GM18502 (cell line): ENCODE data around the gene HNRNPUL2.
"Not testable (repeated sequence)": the region's sequence is repeated elsewhere in the genome, so short reads cannot be mapped to it uniquely, and the experiment has no call there.

Experiments
- ATAC-seq: cut with Tn5 transposase; IDR thresholded peaks from one replicate; pipeline ENCODE4 v1.9.1; 2021; ENCODE audit warnings: mild to moderate bottlenecking; ENCODE audit not compliant: unreplicated experiment, poor library complexity

Gene HNRNPUL2

GRCh38 chr11:62706850-62707247 lies 20.4 kb downstream of the HNRNPUL2 start:
- no peak for ATAC-seq

DNA sequence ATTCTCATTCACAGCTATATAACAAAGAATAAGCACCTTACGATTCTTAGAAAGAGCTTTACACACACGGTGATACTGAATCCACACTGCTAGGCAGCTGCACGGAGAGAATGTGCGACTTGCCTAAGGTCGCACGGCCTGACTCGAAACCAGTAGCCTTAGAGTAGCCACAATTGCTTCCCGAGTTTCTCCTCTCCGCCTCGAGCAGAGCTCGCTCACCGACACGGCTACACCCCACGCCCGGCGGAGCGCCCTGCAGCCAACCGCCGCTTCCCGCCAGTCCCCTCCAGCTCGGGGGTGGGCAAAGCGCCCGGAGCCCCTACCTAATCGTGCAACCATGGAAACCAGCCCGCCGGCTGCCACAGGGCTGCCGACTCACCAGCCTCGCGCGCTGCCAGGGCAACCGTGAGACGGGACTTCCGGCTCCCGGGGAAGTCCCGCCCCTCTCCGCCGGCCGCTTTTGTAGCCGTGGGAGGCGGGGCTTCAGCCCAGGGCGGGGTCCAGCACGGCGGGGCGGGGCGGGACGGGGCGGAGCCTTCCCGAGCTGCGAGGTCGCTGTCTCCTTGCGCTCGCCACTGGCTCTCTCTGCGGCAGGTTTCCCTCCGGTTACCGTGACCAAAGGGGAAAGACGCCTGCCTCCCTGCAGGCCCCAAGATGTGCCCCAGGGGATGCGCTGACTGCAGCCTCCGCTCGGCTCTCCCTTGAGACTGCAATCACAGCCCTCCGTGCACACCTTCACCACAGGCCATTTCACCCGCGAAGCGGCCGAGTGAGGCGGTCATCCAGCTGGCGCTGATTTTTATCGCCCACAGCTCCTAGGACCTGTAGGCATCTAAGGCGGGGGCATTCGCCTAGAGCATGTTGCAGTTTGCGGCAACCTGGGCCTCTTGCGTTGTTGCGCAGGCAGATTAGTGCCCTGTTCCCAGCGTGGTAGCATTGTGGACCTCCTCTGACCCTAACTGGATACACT lies 21.1 kb downstream of the HNRNPUL2 start:
- ATAC-seq, result peak; percentile 64

DNA sequence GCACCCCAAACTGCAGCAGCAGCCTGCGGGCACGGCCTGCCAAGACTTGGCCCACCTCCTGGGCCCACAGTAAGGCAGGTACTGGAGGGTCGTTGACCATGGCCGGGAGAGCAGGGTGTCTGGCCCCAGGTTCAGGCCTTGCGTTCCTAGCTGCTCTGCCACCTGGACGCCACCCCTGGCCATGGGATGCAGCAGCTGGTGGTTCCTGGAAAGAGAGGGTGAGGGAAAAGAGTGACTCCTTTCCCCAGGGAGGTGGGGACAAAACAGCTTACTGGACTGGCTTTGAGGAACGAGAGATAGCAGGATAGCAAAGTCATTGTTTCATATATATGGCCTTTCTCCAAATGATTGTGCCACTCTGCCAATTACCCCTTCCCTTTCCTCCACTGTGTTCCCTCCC lies 21.8 kb downstream of the HNRNPUL2 start:
- ATAC-seq, result no peak

- not testable (repeated sequence) for ATAC-seq
These were observed 23.3 kb downstream of the HNRNPUL2 start for GRCh38 chr11:62703921-62704320.

- ATAC-seq, result no peak
These were observed 25.0 kb downstream of the HNRNPUL2 start for GRCh38 chr11:62702246-62702645.

DNA sequence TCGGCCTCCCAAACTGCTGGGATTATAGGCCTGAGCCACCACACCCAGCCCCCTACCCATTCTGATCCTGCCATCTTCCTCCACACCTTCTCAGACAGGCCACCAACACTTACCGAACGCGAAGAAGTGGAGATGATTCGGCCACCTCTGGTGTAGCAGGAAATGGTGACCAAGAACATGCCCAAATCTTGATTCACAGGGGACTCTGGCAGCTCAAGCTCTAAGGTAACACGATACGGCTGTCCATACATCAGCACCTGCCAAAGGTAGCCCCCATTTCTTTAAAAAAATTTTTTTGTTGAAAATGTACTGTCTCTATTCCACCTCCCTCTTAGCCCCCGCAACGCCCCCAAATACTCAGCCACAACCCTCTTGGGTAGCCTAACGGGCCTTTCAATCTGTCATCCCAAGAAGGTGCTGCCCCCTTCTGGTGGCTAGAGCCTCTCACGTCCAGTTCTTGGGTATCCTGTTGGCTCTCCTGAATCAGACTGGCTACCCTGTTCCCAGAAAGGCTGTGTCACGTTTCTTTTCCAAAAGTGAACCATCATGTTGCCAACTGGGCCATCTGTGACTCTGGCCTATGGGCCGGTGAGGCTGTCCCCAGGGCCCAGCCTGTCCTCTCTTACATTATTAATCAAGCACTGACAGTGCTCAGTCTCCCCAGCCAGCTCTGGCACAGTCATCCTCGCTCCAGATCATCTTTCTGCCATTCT lies 32.6 kb downstream of the HNRNPUL2 start:
- no peak for ATAC-seq

GRCh38 chr11:62693624-62694023 lies 33.6 kb downstream of the HNRNPUL2 start:
- ATAC-seq, result not testable (repeated sequence)

DNA sequence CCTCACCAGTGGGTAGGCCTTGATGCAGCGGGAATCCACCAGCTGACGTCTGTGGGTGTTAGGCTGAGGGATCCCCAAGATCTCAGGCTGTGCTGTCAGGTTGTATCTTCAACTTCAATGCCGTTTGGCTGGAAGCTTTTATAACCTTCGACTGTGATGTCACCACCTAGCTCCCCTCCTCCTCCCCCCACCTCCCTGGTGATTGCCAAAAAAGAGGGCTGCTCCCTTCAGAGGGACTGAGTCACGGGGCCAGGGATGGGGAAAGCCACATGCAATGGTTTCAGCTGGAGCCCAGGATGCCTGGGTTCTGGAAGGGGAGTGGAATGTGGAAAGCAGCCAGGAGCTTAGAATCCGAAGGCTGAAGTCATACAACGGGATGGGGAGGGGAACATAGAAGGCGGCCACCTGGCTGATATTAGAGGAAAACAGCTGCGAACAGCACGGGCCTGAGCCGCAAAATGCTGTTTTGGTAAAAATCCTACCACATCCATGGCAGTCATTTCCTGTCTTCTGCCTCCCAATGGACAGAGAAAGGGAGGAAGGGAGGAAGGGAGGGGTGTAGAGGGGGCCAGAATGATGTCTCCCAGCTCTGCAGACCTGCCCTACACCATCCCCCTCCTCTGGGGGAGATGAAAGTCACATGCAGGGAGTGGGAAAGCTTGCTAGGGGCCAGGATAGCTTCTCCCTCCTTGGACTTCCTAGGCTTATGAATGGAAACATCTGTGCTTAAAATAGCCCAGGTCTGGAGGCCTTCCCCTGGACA lies 37.7 kb downstream of the HNRNPUL2 start, which contains the start of gene LRRN4CL:
Gene LRRN4CL, minus strand, starts transcription at position 110 of the 763 bp plus-strand sequence. CDS start 1,022 bp downstream, outside the sequence.
- no peak for ATAC-seq

DNA sequence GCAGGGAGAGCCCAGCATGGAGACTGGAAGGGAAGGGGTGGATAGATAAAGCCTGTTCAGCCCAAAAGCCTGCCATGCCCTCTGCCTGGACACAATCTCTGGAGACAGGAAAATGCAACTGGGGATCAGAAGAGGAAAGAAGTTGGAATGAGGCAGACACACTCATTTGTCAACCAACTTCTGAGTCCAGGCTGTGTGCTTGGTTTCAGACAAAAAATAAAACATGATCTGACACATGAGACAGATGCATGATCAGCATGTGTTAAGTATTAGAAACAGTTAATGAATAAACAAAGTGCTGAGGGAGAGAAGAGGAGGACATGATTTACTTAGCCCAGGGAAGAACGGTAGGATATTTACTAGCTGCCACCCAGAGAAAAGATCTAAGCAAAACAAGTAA lies 38.8 kb downstream of the HNRNPUL2 start:
- no peak for ATAC-seq

DNA sequence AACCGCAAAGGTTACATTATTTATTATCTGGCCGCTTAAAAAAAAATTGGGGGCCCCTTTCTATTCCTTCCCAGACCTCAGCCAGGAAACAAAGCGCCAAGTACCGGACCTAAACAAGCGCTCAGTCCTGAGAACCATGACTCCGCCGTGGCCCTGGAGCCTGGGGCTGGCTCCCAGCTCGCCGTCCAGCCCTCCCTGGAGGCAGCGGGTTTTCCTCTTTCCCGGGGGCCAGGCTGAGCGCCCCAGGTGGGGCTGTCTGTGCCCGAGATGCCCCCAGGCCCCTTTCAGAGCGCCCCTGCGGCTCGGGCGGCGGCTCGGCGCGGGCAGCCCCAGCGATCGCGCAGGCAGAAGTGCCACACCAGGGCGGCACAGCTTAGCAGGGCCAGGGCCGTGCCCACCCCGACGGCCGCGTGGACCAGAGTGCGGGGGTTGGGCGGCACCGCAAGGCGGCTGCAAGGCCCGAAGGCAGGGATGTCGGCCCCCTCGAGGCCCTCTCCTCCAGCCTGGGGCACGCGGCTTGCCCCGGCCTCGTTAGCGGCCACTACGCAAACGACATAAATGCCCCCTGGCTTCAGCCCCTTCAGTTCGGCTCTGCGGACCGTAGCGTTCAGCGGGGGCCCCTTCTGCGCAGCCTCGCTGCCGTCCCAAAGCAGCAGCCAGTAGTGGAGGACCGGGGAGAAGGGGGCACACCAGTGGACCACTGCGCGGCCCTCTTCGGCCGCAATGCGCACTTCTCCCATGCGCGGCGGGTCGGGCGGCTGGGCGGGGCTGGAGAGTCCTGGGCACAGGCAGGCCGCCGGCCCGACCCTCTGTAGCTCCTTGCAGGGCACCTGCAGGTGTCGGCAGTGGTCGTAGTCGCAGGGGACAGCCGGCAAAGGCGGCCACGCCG lies 39.5 kb downstream of the HNRNPUL2 start:
- ATAC-seq, result no peak

DNA sequence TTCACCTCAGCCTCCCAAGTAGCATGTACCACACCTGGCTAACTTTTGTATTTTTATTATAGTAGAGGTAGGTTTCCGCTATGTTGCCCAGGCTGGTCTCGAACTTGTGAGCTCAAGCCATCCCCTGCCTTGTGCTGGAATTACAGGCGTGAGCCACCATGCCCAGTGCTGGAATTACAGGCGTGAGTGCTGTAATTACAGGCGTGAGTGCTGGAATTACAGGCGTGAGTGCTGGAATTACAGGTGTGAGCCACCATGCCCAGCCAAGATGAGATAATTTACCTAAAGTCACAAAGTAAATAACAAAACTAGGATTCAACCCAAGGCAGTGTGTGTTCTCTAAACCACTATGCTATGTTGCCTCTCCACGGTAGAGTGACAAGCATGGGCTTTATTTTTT lies 44.7 kb downstream of the HNRNPUL2 start:
- ATAC-seq, result no peak

- ATAC-seq, result peak; percentile 70
These were observed 46.4 kb downstream of the HNRNPUL2 start for GRCh38 chr11:62680825-62681240.

DNA sequence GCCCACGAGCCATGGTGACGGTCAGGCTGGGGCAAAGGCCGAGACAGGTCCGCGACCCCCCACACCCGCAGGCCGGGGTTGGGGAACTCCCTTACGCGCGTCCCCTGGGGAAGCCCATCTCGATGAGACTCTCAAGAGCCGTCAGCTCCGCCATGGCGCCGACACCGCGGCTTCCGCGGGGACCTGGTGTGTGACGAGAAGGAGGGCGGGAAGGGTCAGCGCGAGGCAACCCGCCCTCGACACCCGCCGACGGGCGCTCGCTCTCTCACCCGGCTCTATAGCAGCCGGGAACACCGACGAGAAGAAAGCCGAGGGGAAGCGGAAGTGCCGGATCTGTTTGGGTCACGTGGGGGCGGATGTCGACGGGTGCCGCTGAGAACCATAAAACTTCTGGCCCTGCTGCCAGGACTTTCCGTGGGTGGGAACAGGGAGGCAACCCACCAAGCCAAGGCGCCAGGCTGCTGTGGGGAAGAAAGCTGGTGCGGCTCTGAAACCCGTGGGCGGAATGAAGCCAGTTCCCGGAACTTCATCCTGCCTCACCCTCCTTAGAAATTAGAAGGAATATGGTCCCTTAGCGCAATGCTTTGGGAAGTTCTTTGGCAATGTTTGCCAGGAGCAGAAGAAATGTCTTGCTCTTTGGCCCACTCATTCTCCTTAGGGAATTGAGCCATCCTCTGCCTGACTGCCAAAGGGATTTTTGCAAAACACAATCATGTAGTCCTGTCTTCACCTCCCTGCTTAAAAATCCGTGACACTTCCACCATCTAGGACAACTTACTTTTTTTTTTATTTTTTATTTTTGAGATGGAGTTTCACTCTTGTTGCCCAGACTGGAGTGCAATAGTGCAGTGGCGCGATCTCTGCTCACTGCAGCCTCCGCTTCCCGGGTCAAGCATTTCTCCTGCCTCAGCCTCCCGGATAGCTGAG lies 48.2 kb downstream of the HNRNPUL2 start, which contains the start of gene UBXN1:
Gene UBXN1, minus strand, starts transcription at position 304 of the 927 bp plus-strand sequence. Its CDS starts 150 bp downstream, at position 154.
- peak; percentile 70 for ATAC-seq

- no peak for ATAC-seq
These were observed 48.9 kb downstream of the HNRNPUL2 start for GRCh38 chr11:62678433-62678769.

DNA sequence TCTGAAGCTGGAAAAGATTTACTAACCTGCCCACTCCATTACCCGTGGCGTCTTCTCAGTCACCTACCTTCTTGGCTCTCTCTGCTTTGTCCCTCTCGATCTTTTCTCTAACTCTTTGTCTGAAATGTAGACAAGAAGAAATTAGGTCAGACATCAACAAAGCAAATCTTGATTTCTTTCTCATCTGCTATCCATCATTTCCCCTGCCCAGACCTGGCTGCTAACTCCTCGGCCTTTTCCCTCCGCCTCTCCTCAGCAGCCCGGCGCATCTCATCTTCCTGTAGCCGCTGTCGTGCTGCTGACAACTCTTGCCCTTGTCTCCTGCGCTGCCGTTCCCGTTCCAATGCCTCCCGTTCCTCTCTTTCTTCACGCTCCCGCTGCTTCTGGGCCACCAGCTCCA lies 49.5 kb downstream of the HNRNPUL2 start:
- ATAC-seq, result no peak

- ATAC-seq, result no peak
These were observed 50.1 kb downstream of the HNRNPUL2 start for GRCh38 chr11:62677156-62677555.

- no peak for ATAC-seq
These were observed 50.6 kb downstream of the HNRNPUL2 start for GRCh38 chr11:62676698-62677097.

GRCh38 chr11:62675415-62675814 lies 51.8 kb downstream of the HNRNPUL2 start:
- ATAC-seq, result not testable (repeated sequence)

DNA sequence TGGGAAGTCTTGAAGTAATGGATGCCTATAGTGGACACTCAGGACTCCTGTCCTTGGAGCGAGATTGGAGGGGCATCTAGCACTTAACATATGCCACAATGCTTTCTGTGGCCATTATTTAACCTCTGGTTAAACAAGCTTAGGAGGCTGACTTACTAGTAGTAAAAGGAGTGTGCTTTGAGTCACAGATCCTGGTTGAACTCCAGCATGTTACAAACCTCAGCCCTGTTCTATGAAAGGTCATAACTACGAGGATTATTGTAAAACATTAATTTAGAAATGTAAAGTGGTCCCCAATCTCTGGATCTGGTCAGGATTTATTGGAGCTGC lies 54.1 kb downstream of the HNRNPUL2 start:
- ATAC-seq, result no peak
